SHP77 (cell line): Measurements from ENCODE around the gene PLA2G4A.

ENCODE experiments used
- DNase-seq, 2 experiments: peaks; one replicate each; lab custom pipeline; 2025; lab: John Stamatoyannopoulos, UW

Gene PLA2G4A

GRCh38 chr1:187032316-187032981, 203.7 kb downstream of the PLA2G4A start:
- no peak for DNase-seq

GRCh38 chr1:187032982-187033692, 204.4 kb downstream of the PLA2G4A start:
- DNase-seq, result no peak

GRCh38 chr1:187033693-187034390, 205.1 kb downstream of the PLA2G4A start:
- no peak for DNase-seq

GRCh38 chr1:187034501-187034900, 205.8 kb downstream of the PLA2G4A start:
- DNase-seq, result no peak

- DNase-seq, result no peak
Measured at GRCh38 chr1:187037973-187038553, 209.3 kb downstream of the PLA2G4A start.
